Smooth muscle cell (in vitro differentiated cells): ENCODE results near the gene ARF4. TPM values are rescaled to one million over a fixed set of nuclear protein-coding genes. Genes with fewer than 3 reads are reported as not detected.
A peak's percentile ranks its signal among the peaks of the same experiment; 100 is the strongest.

Experiments used
- DNase-seq: peaks from one replicate; lab custom pipeline; 2025; ENCODE audit not compliant: unreplicated experiment; lab: John Stamatoyannopoulos, UW
- H2AFZ ChIP-seq: fragments of 200-600 bp; sonication (generic); 2 replicates; pipeline ENCODE4 v1.6.0; 2016; ENCODE audit warnings: antibody characterized with exemption, low read depth, mild to moderate bottlenecking
- H3F3A ChIP-seq: fragments of 200-600 bp; sonication (generic); 2 replicates; pipeline ENCODE4 v1.6.0; 2017; ENCODE audit warnings: antibody characterized with exemption, low read depth
- H3K27ac ChIP-seq: fragments of 200-600 bp; sonication (generic); 2 replicates; pipeline ENCODE4 v1.5.1; 2016; ENCODE audit warnings: low read depth, mild to moderate bottlenecking
- H3K27me3 ChIP-seq: fragments of 200-600 bp; sonication (generic); 2 replicates; pipeline ENCODE4 v1.6.1; 2016; ENCODE audit warnings: low read depth, mild to moderate bottlenecking
- H3K36me3 ChIP-seq: fragments of 200-600 bp; sonication (generic); 2 replicates; pipeline ENCODE4 v1.5.1; 2016; ENCODE audit warnings: low read depth
- H3K4me1 ChIP-seq: fragments of 200-600 bp; sonication (generic); 2 replicates; pipeline ENCODE4 v1.5.1; 2016; ENCODE audit warnings: low read depth
- H3K4me2 ChIP-seq: fragments of 200-600 bp; sonication (generic); 2 replicates; pipeline ENCODE4 v1.6.0; 2016; ENCODE audit warnings: mild to moderate bottlenecking
- H3K4me3 ChIP-seq: fragments of 200-600 bp; sonication (generic); 2 replicates; pipeline ENCODE4 v1.5.1; 2016; ENCODE audit warnings: mild to moderate bottlenecking
- H3K79me2 ChIP-seq: fragments of 200-600 bp; sonication (generic); 2 replicates; pipeline ENCODE4 v1.6.0; 2016; ENCODE audit warnings: low read depth, mild to moderate bottlenecking
- H3K9ac ChIP-seq: fragments of 200-600 bp; sonication (generic); 2 replicates; pipeline ENCODE4 v1.6.0; 2016; ENCODE audit warnings: low read depth
- H3K9me3 ChIP-seq: fragments of 200-600 bp; sonication (generic); replicated peaks from 2 replicates; pipeline ENCODE4 v1.5.1; 2016; ENCODE audit warnings: low read depth
- H4K20me1 ChIP-seq: fragments of 200-600 bp; sonication (generic); 2 replicates; pipeline ENCODE4 v1.6.0; 2016; ENCODE audit warnings: low read depth
- WGBS: methylation state at CpG from one replicate; pipeline ENCODE4 v1.1.7; 2016; ENCODE audit warnings: low lambda C conversion rate; 5-methylcytosine and 5-hydroxymethylcytosine counted together
- polyA plus RNA-seq: library from polyadenylated mRNA; unstranded; fragments of >200 nt; fragmentation: Nextera tagmentation; extraction: Ambion mirVana; gene quantifications from 2 replicates; pipeline ENCODE4 v1.2.1, GENCODE V29; 2016
- total RNA-seq: library from RNA; depleted of rRNA; stranded (reverse); fragments of >200 nt; gene quantifications from 2 replicates; pipeline ENCODE4 v1.2.3, GENCODE V29; 2014
- TF ChIP-seq, protein P1 (sequence below): fragments of 200-600 bp; sonication (generic); IDR thresholded peaks from 2 replicates; pipeline ENCODE4 v1.5.1; 2017; ENCODE audit warnings: borderline replicate concordance, mild to moderate bottlenecking, antibody characterized with exemption; ENCODE audit not compliant: insufficient read depth, poor library complexity, severe bottlenecking

ARF4 gene
- total and polyA plus RNA-seq, 2 experiments from 2014 or later = 688 TPM

DNA sequence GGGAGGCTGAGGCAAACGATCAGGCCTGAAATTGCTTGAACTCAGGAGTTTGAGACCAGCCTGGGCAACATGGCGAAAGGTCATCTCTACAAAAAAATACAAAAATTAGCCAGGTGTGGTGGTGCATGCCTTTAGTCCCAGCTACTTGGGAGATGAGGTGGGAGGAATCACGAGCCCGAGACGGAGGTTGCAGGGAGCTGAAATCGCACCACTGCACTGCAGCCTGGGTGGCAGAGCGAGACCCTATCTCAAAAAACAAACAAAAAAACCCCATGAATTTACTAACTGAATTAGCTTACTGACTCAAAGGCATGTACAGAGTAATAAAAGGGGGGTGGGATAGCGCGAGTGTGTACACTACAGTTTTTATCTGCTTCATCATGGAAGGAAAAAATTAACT, 19.3 kb downstream of the ARF4 start:
- Histone ChIP-seq H3K79me2 (peaks cover 98% of the 10 kb centered on the region), H3K9ac (no peak overlapping the region), H3K27me3 (no peaks in the 10 kb centered on the region), H3K36me3 (peaks cover 66% of the 10 kb centered on the region), H3K4me1 (no peaks in the 10 kb centered on the region), H3K4me3 (no peak overlapping the region), H4K20me1 (peaks cover 100% of the 10 kb centered on the region), H3K4me2 (no peak overlapping the region), H3K27ac (peak overlapping the region; percentile 9), H3F3A (peaks cover 49% of the 10 kb centered on the region), H3K9me3 (no peaks in the 10 kb centered on the region), H2AFZ (no peak overlapping the region)
- WGBS = 96% methylated on average over 9 of the region's 9 CpGs
- TF ChIP-seq, protein P1, sequence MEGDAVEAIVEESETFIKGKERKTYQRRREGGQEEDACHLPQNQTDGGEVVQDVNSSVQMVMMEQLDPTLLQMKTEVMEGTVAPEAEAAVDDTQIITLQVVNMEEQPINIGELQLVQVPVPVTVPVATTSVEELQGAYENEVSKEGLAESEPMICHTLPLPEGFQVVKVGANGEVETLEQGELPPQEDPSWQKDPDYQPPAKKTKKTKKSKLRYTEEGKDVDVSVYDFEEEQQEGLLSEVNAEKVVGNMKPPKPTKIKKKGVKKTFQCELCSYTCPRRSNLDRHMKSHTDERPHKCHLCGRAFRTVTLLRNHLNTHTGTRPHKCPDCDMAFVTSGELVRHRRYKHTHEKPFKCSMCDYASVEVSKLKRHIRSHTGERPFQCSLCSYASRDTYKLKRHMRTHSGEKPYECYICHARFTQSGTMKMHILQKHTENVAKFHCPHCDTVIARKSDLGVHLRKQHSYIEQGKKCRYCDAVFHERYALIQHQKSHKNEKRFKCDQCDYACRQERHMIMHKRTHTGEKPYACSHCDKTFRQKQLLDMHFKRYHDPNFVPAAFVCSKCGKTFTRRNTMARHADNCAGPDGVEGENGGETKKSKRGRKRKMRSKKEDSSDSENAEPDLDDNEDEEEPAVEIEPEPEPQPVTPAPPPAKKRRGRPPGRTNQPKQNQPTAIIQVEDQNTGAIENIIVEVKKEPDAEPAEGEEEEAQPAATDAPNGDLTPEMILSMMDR = no peak
- no peak for DNase-seq

DNA sequence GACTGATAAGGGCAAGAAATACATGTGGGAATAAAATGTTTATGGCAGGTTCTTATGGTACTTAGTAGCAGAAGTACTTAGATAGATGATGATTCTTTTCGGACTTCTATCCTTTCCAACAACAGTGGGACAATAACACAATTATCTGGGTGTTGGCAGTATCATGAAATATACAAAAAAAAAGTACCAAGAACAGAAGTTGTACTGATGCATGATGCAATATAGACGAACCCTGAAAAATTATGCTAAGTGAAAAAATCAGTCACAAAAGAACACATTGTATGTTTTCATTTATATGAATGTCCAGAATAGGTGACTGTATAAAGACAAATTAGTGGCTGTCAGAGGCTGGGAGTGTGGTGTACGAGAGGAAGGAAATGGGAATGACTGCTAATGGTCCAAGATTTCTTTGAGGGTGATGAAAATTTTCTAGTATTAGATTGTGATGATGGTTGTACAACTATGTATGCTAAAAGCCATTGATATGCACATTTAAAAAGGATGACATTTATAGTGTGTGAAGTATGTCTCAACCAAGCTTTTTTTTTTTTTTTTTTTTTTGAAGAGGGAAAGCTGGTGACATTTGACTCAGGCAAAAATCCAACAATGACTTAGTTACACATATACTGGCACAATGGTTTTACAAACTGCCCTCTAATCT, 21.0 kb downstream of the ARF4 start:
- peaks cover 73% of the 10 kb centered on the region for H3K36me3 ChIP-seq
- H3K4me2 ChIP-seq = no peak overlapping the region
- peak overlapping the region; percentile 9 for H3K27ac ChIP-seq
- H3F3A ChIP-seq = peaks cover 54% of the 10 kb centered on the region
- peaks cover 89% of the 10 kb centered on the region for H3K79me2 ChIP-seq
- no peak for DNase-seq
- H4K20me1 ChIP-seq = peaks cover 100% of the 10 kb centered on the region
- no peaks in the 10 kb centered on the region for H3K4me1 ChIP-seq
- TF ChIP-seq, protein P1 = no peak
- no peaks in the 10 kb centered on the region for H3K27me3 ChIP-seq
- WGBS = 89% methylated on average over 3 of the region's 3 CpGs
- no peak overlapping the region for H3K9ac ChIP-seq
- H2AFZ ChIP-seq = no peak overlapping the region
- no peak overlapping the region for H3K4me3 ChIP-seq
- H3K9me3 ChIP-seq = no peaks in the 10 kb centered on the region

DNA sequence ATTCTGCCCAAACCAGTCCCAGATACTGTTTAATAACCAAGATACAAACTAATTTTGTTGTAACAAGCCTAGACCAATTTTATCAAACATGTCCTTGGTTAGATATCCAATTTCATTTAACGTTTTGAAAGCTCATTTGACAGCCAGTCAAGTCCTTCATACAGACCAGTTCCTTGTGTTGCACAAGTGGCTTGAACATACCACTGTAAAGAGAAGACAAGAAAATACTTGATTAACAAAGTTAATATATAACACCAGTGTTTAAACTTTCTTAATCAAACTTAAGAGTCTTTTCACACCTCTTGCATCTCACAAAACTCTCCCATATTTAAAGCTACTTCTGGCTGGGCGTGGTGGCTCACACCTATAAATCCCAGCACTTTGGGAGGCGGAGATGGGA, 25.0 kb downstream of the ARF4 start:
- Histone ChIP-seq H3K36me3 (peaks cover 66% of the 10 kb centered on the region), H3K9me3 (no peaks in the 10 kb centered on the region), H3K4me1 (no peaks in the 10 kb centered on the region), H3F3A (peaks cover 49% of the 10 kb centered on the region), H3K9ac (no peak overlapping the region), H3K4me3 (no peak overlapping the region), H4K20me1 (peaks cover 99% of the 10 kb centered on the region), H3K79me2 (peaks cover 55% of the 10 kb centered on the region), H3K4me2 (no peak overlapping the region), H3K27me3 (no peaks in the 10 kb centered on the region), H3K27ac (peak overlapping the region; percentile 3), H2AFZ (no peak overlapping the region)
- TF ChIP-seq, protein P1 = no peak
- WGBS = 97% methylated on average over 3 of the region's 3 CpGs
- DNase-seq = no peak

DNA sequence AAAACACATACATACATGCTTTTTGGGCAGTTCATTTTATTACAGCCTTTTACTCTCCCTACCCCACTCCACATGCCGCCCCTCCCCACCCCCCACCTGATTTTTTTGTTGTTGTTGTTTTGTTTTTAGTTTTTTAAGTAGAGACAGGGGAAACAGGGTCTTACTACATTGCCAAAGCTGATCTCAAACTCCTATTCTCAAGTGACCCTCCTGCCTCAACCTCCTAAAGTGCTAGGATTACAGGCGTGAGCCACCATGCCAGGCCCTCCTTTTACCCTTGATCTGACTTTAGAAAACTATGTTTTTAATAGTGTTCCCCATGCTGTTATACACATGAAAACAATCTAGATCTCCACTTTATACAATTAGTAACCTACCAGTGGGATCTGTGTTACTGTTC, 26.3 kb downstream of the ARF4 start:
- TF ChIP-seq, protein P1 = no peak
- DNase-seq = no peak
- no peaks in the 10 kb centered on the region for H3K27me3 ChIP-seq
- H2AFZ ChIP-seq = no peak overlapping the region
- peak overlapping the region; percentile 3 for H3K27ac ChIP-seq
- H4K20me1 ChIP-seq = peaks cover 99% of the 10 kb centered on the region
- H3K9ac ChIP-seq = no peak overlapping the region
- peaks cover 43% of the 10 kb centered on the region for H3K79me2 ChIP-seq
- H3K4me2 ChIP-seq = no peak overlapping the region
- no peaks in the 10 kb centered on the region for H3K4me1 ChIP-seq
- no peak overlapping the region for H3K4me3 ChIP-seq
- peaks cover 59% of the 10 kb centered on the region for H3F3A ChIP-seq
- WGBS = 97% methylated on average over 2 of the region's 2 CpGs
- peaks cover 55% of the 10 kb centered on the region for H3K36me3 ChIP-seq
- no peaks in the 10 kb centered on the region for H3K9me3 ChIP-seq
